Measurements from ENCODE around the gene TKTL2. TPM values are rescaled to one million over a fixed set of nuclear protein-coding genes. Genes with fewer than 3 reads are reported as not detected.

The TKTL2 gene
- total and polyA plus RNA-seq, 10 of the 15 experiments (the other 5 are each of a cell fraction or from before 2014, with no cell fraction given) = 0.03 to 0.04 (median 0.03) TPM; not detected in 7

DNA sequence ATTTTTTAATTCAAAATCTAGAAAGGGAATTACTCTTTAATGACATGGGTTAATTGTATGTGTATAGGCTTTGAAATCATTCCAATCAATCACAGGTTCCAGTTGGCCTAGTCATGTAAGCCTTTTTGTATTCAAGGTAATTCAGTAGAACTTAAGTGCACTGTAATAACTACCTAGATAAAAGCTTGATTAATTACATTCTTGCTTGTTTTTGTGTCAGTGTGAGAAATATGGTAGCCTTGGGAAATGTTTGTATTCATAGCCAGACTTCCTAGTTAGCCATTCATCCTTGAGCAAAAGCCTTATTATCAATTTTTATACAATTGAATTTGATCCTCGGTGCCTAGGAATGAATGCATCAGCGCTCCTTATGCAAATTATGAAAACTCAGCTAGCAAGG, 33.5 kb downstream of the TKTL2 start:
- ATAC-seq (no peak), DNase-seq (ENCODE audit: low read depth, low spot score) (no peak), FAIRE-seq (no peak)
- intact Hi-C loops (cut with micrococcal nuclease; ENCODE audit: unreplicated experiment) = no loop called here
- WGBS (ENCODE audit: insufficient coverage, insufficient replicate concordance, low lambda C conversion rate, missing lambda C conversion rate) = 5% methylated on average over 2 of the region's 2 CpGs
- ChIA-PET CTCF (no interaction called here), SMC1A (ENCODE audit: uncharacterized antibody, unreplicated experiment) (no interaction called here), RAD21 (ENCODE audit: unreplicated experiment) (no interaction called here), POLR2A (no interaction called here)
- BruUV-seq (replicated peaks) = no TSS peak
- no peaks in the 10 kb centered on the region for H3K4me1 ChIP-seq (ENCODE audit: control insufficient read depth, insufficient read depth, low read length)
- H3K9ac ChIP-seq (ENCODE audit: control insufficient read depth, insufficient read depth, low read length) = no peak overlapping the region
- no peaks in the 10 kb centered on the region for H4K20me1 ChIP-seq (ENCODE audit: control insufficient read depth, insufficient read depth)
- no peak overlapping the region for H2AFZ ChIP-seq (ENCODE audit: control insufficient read depth, low read depth, low read length)
- no peak for TF ChIP-seq MXI1 (IDR thresholded peaks at IDR 0.05; ENCODE audit: low read depth, low read length)
- TF ChIP-seq RELB (IDR thresholded peaks at IDR 0.05; ENCODE audit: low read depth) = no peak
- TF ChIP-seq BRCA1 (IDR thresholded peaks at IDR 0.05; ENCODE audit: low read depth, low read length) = no peak
- no peak for TF ChIP-seq NRF1 (conservative IDR thresholded peaks at IDR 0.05; ENCODE audit: low read depth, low read length)
- no peak for TF ChIP-seq ELK1 (IDR thresholded peaks at IDR 0.05; ENCODE audit: low read depth, low read length)
- no peak for TF ChIP-seq MEF2A (IDR thresholded peaks at IDR 0.05; ENCODE audit: insufficient read depth, low read depth, low read length)
- H3K4me2 ChIP-seq (ENCODE audit: control insufficient read depth, insufficient read depth) = no peak overlapping the region
- no peak overlapping the region for H3K27ac ChIP-seq (ENCODE audit: control insufficient read depth, insufficient read depth)
- H3K27me3 ChIP-seq (replicated peaks in 1 of 2; ENCODE audit: control insufficient read depth in 2 of 2, insufficient read depth in 2 of 2, low read length in 1 of 2) = no peaks in the 10 kb centered on the region
- in situ Hi-C loops (cut with MboI) = no loop called here
- no peak overlapping the region for H3K4me3 ChIP-seq
- no peaks in the 10 kb centered on the region for H3K36me3 ChIP-seq (ENCODE audit: control insufficient read depth in 2 of 2, insufficient read depth in 2 of 2, low read length in 1 of 2)
- H3K79me2 ChIP-seq (ENCODE audit: control insufficient read depth, insufficient read depth, low read length) = no peaks in the 10 kb centered on the region
- no peaks in the 10 kb centered on the region for H3K9me3 ChIP-seq (replicated peaks; ENCODE audit: control insufficient read depth, insufficient read depth, low read length)

Other genes with a start within 250 kb of the TKTL2 start
- not detected in 2 replicates for gene NPY1R, start 141.2 kb downstream of the TKTL2 start, total RNA-seq (2014; rRNA removed)
- gene NPY1R, start 141.2 kb downstream of the TKTL2 start, total RNA-seq (2014; rRNA removed; fragmentation: Illumina TruSeq; extraction: Trizol) = not detected in 2 replicates
- gene NPY1R, start 141.2 kb downstream of the TKTL2 start, total RNA-seq (2021) = not detected in 2 replicates
- not detected in 2 replicates for gene NPY1R, start 141.2 kb downstream of the TKTL2 start, polyA plus RNA-seq (2011; rRNA removed)
- not detected in 2 replicates for gene NPY1R, start 141.2 kb downstream of the TKTL2 start, polyA plus RNA-seq (2014; fragmentation: Illumina TruSeq; extraction: Trizol)
- gene NPY1R, start 141.2 kb downstream of the TKTL2 start, polyA plus RNA-seq (2014; fragmentation: Nextera tagmentation; extraction: Ambion mirVana) = not detected
- not detected in 2 replicates for gene NPY1R, start 141.2 kb downstream of the TKTL2 start, polyA plus RNA-seq (2014; rRNA removed)
- not detected for gene NPY1R, start 141.2 kb downstream of the TKTL2 start, polyA plus RNA-seq (2016; fragmentation: Nextera tagmentation; extraction: Ambion mirVana)
- gene NPY5R, start 129.9 kb downstream of the TKTL2 start, total RNA-seq (2014; rRNA removed) = not detected in 2 replicates
- gene NPY5R, start 129.9 kb downstream of the TKTL2 start, total RNA-seq (2014; rRNA removed; fragmentation: Illumina TruSeq; extraction: Trizol) = not detected in 2 replicates
- not detected in 2 replicates for gene NPY5R, start 129.9 kb downstream of the TKTL2 start, total RNA-seq (2021)
- not detected in 2 replicates for gene NPY5R, start 129.9 kb downstream of the TKTL2 start, polyA plus RNA-seq (2011; rRNA removed)
- not detected in 2 replicates for gene NPY5R, start 129.9 kb downstream of the TKTL2 start, polyA plus RNA-seq (2014; fragmentation: Illumina TruSeq; extraction: Trizol)
- gene NPY5R, start 129.9 kb downstream of the TKTL2 start, polyA plus RNA-seq (2014; fragmentation: Nextera tagmentation; extraction: Ambion mirVana) = not detected
- not detected in 2 replicates for gene NPY5R, start 129.9 kb downstream of the TKTL2 start, polyA plus RNA-seq (2014; rRNA removed)
- not detected for gene NPY5R, start 129.9 kb downstream of the TKTL2 start, polyA plus RNA-seq (2016; fragmentation: Nextera tagmentation; extraction: Ambion mirVana)
- gene TMA16, start 20.9 kb upstream of the TKTL2 start, total RNA-seq (2014; rRNA removed) = 42.6 and 46.2 TPM in 2 replicates
- gene TMA16, start 20.9 kb upstream of the TKTL2 start, total RNA-seq (2014; rRNA removed; fragmentation: Illumina TruSeq; extraction: Trizol) = 70.3 and 77.8 TPM in 2 replicates
- 50.5 and 54.3 TPM in 2 replicates for gene TMA16, start 20.9 kb upstream of the TKTL2 start, total RNA-seq (2021)
- gene TMA16, start 20.9 kb upstream of the TKTL2 start, polyA plus RNA-seq (2011; rRNA removed) = 37.9 and 55.4 TPM in 2 replicates
- 60.5 and 85.0 TPM in 2 replicates for gene TMA16, start 20.9 kb upstream of the TKTL2 start, polyA plus RNA-seq (2014; fragmentation: Illumina TruSeq; extraction: Trizol)
- 10 to 100 TPM; 65.4 to 91.0 TPM for gene TMA16, start 20.9 kb upstream of the TKTL2 start, polyA plus RNA-seq (2014; fragmentation: Nextera tagmentation; extraction: Ambion mirVana)
- gene TMA16, start 20.9 kb upstream of the TKTL2 start, polyA plus RNA-seq (2014; rRNA removed) = 41.1 and 55.9 TPM in 2 replicates
- gene TMA16, start 20.9 kb upstream of the TKTL2 start, polyA plus RNA-seq (2016; fragmentation: Nextera tagmentation; extraction: Ambion mirVana) = 10 to 100 TPM; 48.2 to 55.7 TPM